Brain pericyte (primary cell): Measurements from ENCODE around the gene MTF2.
A peak's percentile ranks its signal among the peaks of the same experiment; 100 is the strongest.
"Not testable (repeated sequence)": the region's sequence is repeated elsewhere in the genome, so short reads cannot be mapped to it uniquely, and the experiment has no call there.

Source experiments
- DNase-seq: peaks from one replicate; pipeline ENCODE4 v3.0.0-alpha.2; 2012; ENCODE audit warnings: low read depth, low spot score

MTF2 gene

GRCh38 chr1:93142161-93142560, 63.1 kb downstream of the MTF2 start:
- no peak for DNase-seq

- DNase-seq: no peak
These were observed 64.1 kb downstream of the MTF2 start for GRCh38 chr1:93143136-93143535.

GRCh38 chr1:93143769-93144168, 64.7 kb downstream of the MTF2 start:
- no peak for DNase-seq

- DNase-seq: no peak
These were observed 68.9 kb downstream of the MTF2 start for GRCh38 chr1:93148001-93148400.

GRCh38 chr1:93150729-93151128, 71.6 kb downstream of the MTF2 start:
- no peak for DNase-seq

- DNase-seq: no peak
These were observed 72.4 kb downstream of the MTF2 start for GRCh38 chr1:93151474-93151873.

GRCh38 chr1:93152835-93153234, 73.8 kb downstream of the MTF2 start:
- DNase-seq: no peak

GRCh38 chr1:93154898-93155297, 75.8 kb downstream of the MTF2 start:
- no peak for DNase-seq

GRCh38 chr1:93155335-93155734, 76.3 kb downstream of the MTF2 start:
- DNase-seq: no peak

GRCh38 chr1:93159337-93159736, 80.3 kb downstream of the MTF2 start:
- DNase-seq: no peak

GRCh38 chr1:93163314-93163713, 84.2 kb downstream of the MTF2 start:
- DNase-seq: not testable (repeated sequence)

GRCh38 chr1:93164816-93165215, 85.7 kb downstream of the MTF2 start:
- no peak for DNase-seq

GRCh38 chr1:93165895-93166294, 86.8 kb downstream of the MTF2 start:
- DNase-seq: not testable (repeated sequence)

- no peak for DNase-seq
These were observed 87.9 kb downstream of the MTF2 start for GRCh38 chr1:93167006-93167405.

GRCh38 chr1:93170141-93170678, 91.1 kb downstream of the MTF2 start:
- DNase-seq: not testable (repeated sequence)

GRCh38 chr1:93171549-93172034, 92.5 kb downstream of the MTF2 start:
- DNase-seq: no peak

GRCh38 chr1:93172778-93173177, 93.7 kb downstream of the MTF2 start:
- DNase-seq: no peak

GRCh38 chr1:93174638-93175037, 95.6 kb downstream of the MTF2 start:
- not testable (repeated sequence) for DNase-seq

- no peak for DNase-seq
These were observed 98.9 kb downstream of the MTF2 start for GRCh38 chr1:93177991-93178390.

- DNase-seq: no peak
These were observed 99.3 kb downstream of the MTF2 start for GRCh38 chr1:93178418-93178817.

GRCh38 chr1:93179886-93180722, 101.0 kb downstream of the MTF2 start, which contains the start of gene TMED5:
Gene TMED5, minus strand, starts transcription at chr1:93180413. Its CDS starts 171 bp downstream, at chr1:93180242.
- peak; percentile 95 for DNase-seq

- DNase-seq: no peak
These were observed 101.9 kb downstream of the MTF2 start, which contains the start of gene CCDC18 for GRCh38 chr1:93180723-93181613. Gene CCDC18, plus strand, starts transcription at chr1:93180724. Its CDS starts 2,638 bp downstream, at chr1:93183362.
